B cell (primary cell): ENCODE data around the gene TNFAIP2.

ENCODE experiments used
- CTCF ChIP-seq: fragments of 200-600 bp; IDR thresholded peaks from one replicate; pipeline ENCODE4 v1.8.0; 2022; ENCODE audit warnings: antibody characterized with exemption, mild to moderate bottlenecking
- EZH2 ChIP-seq: IDR thresholded peaks from 2 replicates; pipeline ENCODE4 v1.6.1; 2012; ENCODE audit warnings: borderline replicate concordance, low read depth, mild to moderate bottlenecking, moderate library complexity, low read length; ENCODE audit not compliant: insufficient read depth, poor library complexity, severe bottlenecking

GRCh38 chr14:103089386-103090335 lies 33.6 kb upstream of the TNFAIP2 start:
- no peak for TF ChIP-seq EZH2
- TF ChIP-seq CTCF: no peak
